Measurements from ENCODE around the gene KDM3B.

- no peak for TF ChIP-seq CTCF (IDR thresholded peaks at IDR 0.05)
- no peak for TF ChIP-seq POLR2A (IDR thresholded peaks at IDR 0.05)
Observed at GRCh38 chr5:138441221-138441620, 88.7 kb downstream of the KDM3B start.
